Mesenchymal stem cell (in vitro differentiated cells and primary cell): ENCODE measurements around the gene TBX2.
A peak's percentile ranks its signal among the peaks of the same experiment; 100 is the strongest.

ENCODE experiments used
- DNase-seq: peaks from one replicate; pipeline ENCODE4 v3.0.0-alpha.2; 2013
- H2AFZ ChIP-seq: one replicate; pipeline ENCODE4 v1.6.1; 2013; ENCODE audit warnings: low read depth, mild to moderate bottlenecking, control low read depth, inconsistent platforms, low read length, moderate library complexity
- H2AK5ac ChIP-seq: 2 replicates; pipeline ENCODE4 v1.6.1; 2013; ENCODE audit warnings: low read length, moderate library complexity, mild to moderate bottlenecking, inconsistent platforms; ENCODE audit not compliant: severe bottlenecking
- H2BK120ac ChIP-seq: one replicate; pipeline ENCODE4 v1.6.1; 2013; ENCODE audit warnings: low read depth, mild to moderate bottlenecking, inconsistent platforms, low read length, moderate library complexity
- H2BK12ac ChIP-seq, 2 experiments: one replicate each; pipeline ENCODE4 v1.6.1; 2013; ENCODE audit warnings: inconsistent platforms in 2 of 2, low read length in 2 of 2, mild to moderate bottlenecking in 2 of 2, moderate library complexity in 2 of 2, control low read depth in 1 of 2
- H2BK15ac ChIP-seq: one replicate; pipeline ENCODE4 v1.6.1; 2013; ENCODE audit warnings: mild to moderate bottlenecking, low read depth, inconsistent platforms; ENCODE audit not compliant: poor library complexity, severe bottlenecking
- H2BK5ac ChIP-seq: 2 replicates; pipeline ENCODE4 v1.6.1; 2013; ENCODE audit warnings: low read depth, mild to moderate bottlenecking, low read length, control low read depth, inconsistent platforms; ENCODE audit not compliant: poor library complexity, severe bottlenecking
- H3K14ac ChIP-seq, 2 experiments: one replicate each; pipeline ENCODE4 v1.6.1; 2013; ENCODE audit warnings: inconsistent platforms in 2 of 2, low read length in 2 of 2, control low read depth in 1 of 2, mild to moderate bottlenecking in 1 of 2, moderate library complexity in 1 of 2
- H3K18ac ChIP-seq, 2 experiments: one replicate each; pipeline ENCODE4 v1.6.1; 2013; ENCODE audit warnings: inconsistent platforms in 2 of 2, low read length in 2 of 2, control low read depth in 1 of 2, low read depth in 1 of 2, mild to moderate bottlenecking in 1 of 2
- H3K23ac ChIP-seq, 2 experiments: one replicate each; pipeline ENCODE4 v1.6.1; 2013; ENCODE audit warnings: inconsistent platforms in 2 of 2, low read length in 2 of 2, mild to moderate bottlenecking in 2 of 2, moderate library complexity in 2 of 2, control low read depth in 1 of 2
- H3K27ac ChIP-seq: 2 replicates; pipeline ENCODE4 v1.5.1; 2013; ENCODE audit warnings: mild to moderate bottlenecking, moderate library complexity, low read length, control low read depth, inconsistent platforms; ENCODE audit not compliant: poor library complexity, severe bottlenecking
- H3K27me3 ChIP-seq, 2 experiments: 2 replicates each; pipeline versions ENCODE4 v1.6.1 to v1.7.0; 2013; ENCODE audit warnings: low read length in 2 of 2, mild to moderate bottlenecking in 2 of 2, moderate library complexity in 2 of 2, control low read depth in 1 of 2, inconsistent platforms in 1 of 2; ENCODE audit not compliant: control insufficient read depth in 1 of 2, insufficient read depth in 1 of 2
- H3K36me3 ChIP-seq, 2 experiments: 2 replicates each; pipeline versions ENCODE4 v1.6.1 to v1.7.0; 2013; ENCODE audit warnings: low read length in 2 of 2, control low read depth in 1 of 2, inconsistent platforms in 1 of 2, low read depth in 1 of 2, mild to moderate bottlenecking in 1 of 2; ENCODE audit not compliant: insufficient read depth in 2 of 2, control insufficient read depth in 1 of 2
- H3K4ac ChIP-seq, 2 experiments: one replicate each; pipeline ENCODE4 v1.6.1; 2013; ENCODE audit warnings: inconsistent platforms in 2 of 2, low read length in 2 of 2, mild to moderate bottlenecking in 2 of 2, moderate library complexity in 2 of 2, control low read depth in 1 of 2, low read depth in 1 of 2
- H3K4me1 ChIP-seq: 2 replicates; pipeline ENCODE4 v1.6.1; 2013; ENCODE audit warnings: low read depth, low read length, control low read depth; ENCODE audit not compliant: control insufficient read depth, insufficient read depth
- H3K4me2 ChIP-seq: 2 replicates; pipeline ENCODE4 v1.6.1; 2013; ENCODE audit warnings: low read length, mild to moderate bottlenecking, inconsistent platforms; ENCODE audit not compliant: poor library complexity, severe bottlenecking
- H3K4me3 ChIP-seq, 2 experiments: 2 replicates each; pipeline versions ENCODE4 v1.5.1 to v1.7.0; 2013; ENCODE audit warnings: low read length in 2 of 2, mild to moderate bottlenecking in 2 of 2, control low read depth in 1 of 2, low read depth in 1 of 2; ENCODE audit not compliant: insufficient read depth in 1 of 2
- H3K79me1 ChIP-seq: replicated peaks from 2 replicates; pipeline ENCODE4 v1.6.1; 2013; ENCODE audit warnings: mild to moderate bottlenecking, control low read depth, low read length, inconsistent platforms; ENCODE audit not compliant: poor library complexity, severe bottlenecking
- H3K9ac ChIP-seq: 2 replicates; pipeline ENCODE4 v1.7.0; 2013; ENCODE audit warnings: mild to moderate bottlenecking, low read length, moderate library complexity
- H3K9me3 ChIP-seq: 2 replicates; pipeline ENCODE4 v1.7.0; 2013; ENCODE audit warnings: mild to moderate bottlenecking, low read length; ENCODE audit not compliant: control insufficient read depth
- H4K8ac ChIP-seq: one replicate; pipeline ENCODE4 v1.6.1; 2013; ENCODE audit warnings: inconsistent platforms, mild to moderate bottlenecking, low read length, moderate library complexity
- H4K91ac ChIP-seq: one replicate; pipeline ENCODE4 v1.6.1; 2013; ENCODE audit warnings: mild to moderate bottlenecking, low read length, inconsistent platforms
- WGBS: methylation state at CpG from one replicate; pipeline ENCODE4 v1.1.7; 2013; ENCODE audit warnings: mixed read lengths; 5-methylcytosine and 5-hydroxymethylcytosine counted together

TBX2 gene

GRCh38 chr17:61458421-61459141 is 58.9 kb downstream of the TBX2 start:
- H2AFZ ChIP-seq = no peak overlapping the region
- peaks cover 2% of the 10 kb centered on the region for H3K9me3 ChIP-seq
- no peak overlapping the region for H3K9ac ChIP-seq
- no peak overlapping the region for H3K4me3 ChIP-seq
- 22% methylated on average over 3 of the region's 5 CpGs for WGBS
- no peak overlapping the region for H3K18ac ChIP-seq
- H3K14ac ChIP-seq = peak overlapping the region in 1 of 2 experiments; percentile 57
- DNase-seq = no peak
- H4K91ac ChIP-seq = no peak overlapping the region
- no peak overlapping the region for H3K4me2 ChIP-seq
- H3K27me3 ChIP-seq = peaks cover 95 to 99% of the 10 kb centered on the region in 2 experiments
- H3K27ac ChIP-seq = no peak overlapping the region
- no peak overlapping the region for H2AK5ac ChIP-seq
- H3K36me3 ChIP-seq = no peaks in the 10 kb centered on the region
- H2BK12ac ChIP-seq = no peak overlapping the region
- no peaks in the 10 kb centered on the region for H3K79me1 ChIP-seq
- H2BK15ac ChIP-seq = no peak overlapping the region
- no peak overlapping the region for H2BK5ac ChIP-seq
- H3K23ac ChIP-seq = no peak overlapping the region
- H2BK120ac ChIP-seq = no peak overlapping the region
- no peak overlapping the region for H3K4ac ChIP-seq
- H4K8ac ChIP-seq = no peak overlapping the region
- H3K4me1 ChIP-seq = peaks cover 17% of the 10 kb centered on the region
